ENCODE results near the gene SLC9A4.

Gene SLC9A4

DNA sequence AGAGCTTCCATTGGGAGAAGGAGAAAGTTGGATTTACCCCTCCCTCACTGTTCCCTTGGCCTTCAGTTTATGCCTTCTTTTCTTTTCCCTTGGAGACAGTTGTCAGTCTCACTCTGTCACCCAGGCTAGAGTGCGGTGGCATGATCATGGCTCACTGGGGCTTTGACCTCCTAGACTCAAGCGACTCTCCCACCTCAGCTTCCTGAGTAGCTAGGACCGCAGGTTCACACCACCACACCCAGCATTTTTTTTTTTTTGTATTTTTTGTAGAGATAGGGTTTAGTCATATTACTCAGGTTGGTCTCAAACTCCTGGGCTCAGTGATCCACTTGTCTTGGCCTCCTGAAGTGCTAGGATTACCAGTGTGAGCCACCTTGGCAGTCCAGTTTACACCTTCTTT, 49.9 kb downstream of the SLC9A4 start:
- DNase-seq (ENCODE audit: low read depth, low spot score), result no peak
- ChIA-PET CTCF (no interaction called here), POLR2A (no interaction called here)
- H3K4me3 ChIP-seq (ENCODE audit: low read depth, low read length), result no peak overlapping the region
- TF ChIP-seq, protein P1, sequence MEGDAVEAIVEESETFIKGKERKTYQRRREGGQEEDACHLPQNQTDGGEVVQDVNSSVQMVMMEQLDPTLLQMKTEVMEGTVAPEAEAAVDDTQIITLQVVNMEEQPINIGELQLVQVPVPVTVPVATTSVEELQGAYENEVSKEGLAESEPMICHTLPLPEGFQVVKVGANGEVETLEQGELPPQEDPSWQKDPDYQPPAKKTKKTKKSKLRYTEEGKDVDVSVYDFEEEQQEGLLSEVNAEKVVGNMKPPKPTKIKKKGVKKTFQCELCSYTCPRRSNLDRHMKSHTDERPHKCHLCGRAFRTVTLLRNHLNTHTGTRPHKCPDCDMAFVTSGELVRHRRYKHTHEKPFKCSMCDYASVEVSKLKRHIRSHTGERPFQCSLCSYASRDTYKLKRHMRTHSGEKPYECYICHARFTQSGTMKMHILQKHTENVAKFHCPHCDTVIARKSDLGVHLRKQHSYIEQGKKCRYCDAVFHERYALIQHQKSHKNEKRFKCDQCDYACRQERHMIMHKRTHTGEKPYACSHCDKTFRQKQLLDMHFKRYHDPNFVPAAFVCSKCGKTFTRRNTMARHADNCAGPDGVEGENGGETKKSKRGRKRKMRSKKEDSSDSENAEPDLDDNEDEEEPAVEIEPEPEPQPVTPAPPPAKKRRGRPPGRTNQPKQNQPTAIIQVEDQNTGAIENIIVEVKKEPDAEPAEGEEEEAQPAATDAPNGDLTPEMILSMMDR (IDR thresholded peaks at IDR 0.05; ENCODE audit: insufficient read depth, low read length, missing control alignments), result no peak

DNA sequence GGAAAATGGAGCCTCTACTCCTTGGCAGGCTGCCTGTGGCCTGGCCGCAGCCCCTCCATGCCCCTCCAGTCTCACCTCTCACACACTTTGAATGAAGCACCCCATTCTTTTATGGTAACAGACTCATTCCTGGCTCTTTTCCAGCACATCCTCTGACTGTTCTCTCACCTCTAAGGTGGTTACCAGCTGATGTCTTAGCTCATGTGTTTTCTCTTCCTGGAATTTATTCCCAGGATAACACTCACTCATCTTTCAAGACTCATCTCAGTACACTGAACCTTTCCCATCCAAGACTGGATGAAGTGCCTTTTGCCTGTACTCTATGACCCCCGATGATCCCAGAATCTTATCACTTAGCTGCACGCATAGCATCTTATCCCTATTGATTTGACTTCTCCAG, 50.6 kb downstream of the SLC9A4 start:
- ChIA-PET CTCF (no interaction called here), POLR2A (no interaction called here)
- TF ChIP-seq, protein P1 (IDR thresholded peaks at IDR 0.05; ENCODE audit: insufficient read depth, low read length, missing control alignments), result no peak
- no peak for DNase-seq (ENCODE audit: low read depth, low spot score)
- no peak overlapping the region for H3K4me3 ChIP-seq (ENCODE audit: low read depth, low read length)

DNA sequence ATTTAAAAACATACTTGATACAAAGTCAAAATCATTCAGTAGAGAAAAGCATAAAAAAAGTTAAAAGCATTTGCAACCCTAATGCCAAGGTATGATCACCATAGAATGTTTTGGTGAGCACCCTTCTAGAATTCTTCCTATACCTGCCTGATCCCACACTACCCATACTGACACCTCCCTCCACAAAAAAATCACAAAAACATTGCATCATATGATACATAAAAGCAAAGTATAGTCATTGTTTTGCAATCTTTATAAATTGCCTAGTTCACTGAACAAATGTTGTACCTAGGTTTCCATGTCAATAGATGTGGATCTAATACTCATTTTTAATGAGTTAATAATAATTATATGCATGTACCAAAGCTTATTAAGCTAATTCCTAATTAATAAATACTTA, 54.1 kb downstream of the SLC9A4 start:
- ChIA-PET CTCF (no interaction called here), POLR2A (no interaction called here)
- TF ChIP-seq, protein P1 (IDR thresholded peaks at IDR 0.05; ENCODE audit: insufficient read depth, low read length, missing control alignments), result no peak
- DNase-seq (ENCODE audit: low read depth, low spot score), result no peak
- H3K4me3 ChIP-seq (ENCODE audit: low read depth, low read length), result no peak overlapping the region

DNA sequence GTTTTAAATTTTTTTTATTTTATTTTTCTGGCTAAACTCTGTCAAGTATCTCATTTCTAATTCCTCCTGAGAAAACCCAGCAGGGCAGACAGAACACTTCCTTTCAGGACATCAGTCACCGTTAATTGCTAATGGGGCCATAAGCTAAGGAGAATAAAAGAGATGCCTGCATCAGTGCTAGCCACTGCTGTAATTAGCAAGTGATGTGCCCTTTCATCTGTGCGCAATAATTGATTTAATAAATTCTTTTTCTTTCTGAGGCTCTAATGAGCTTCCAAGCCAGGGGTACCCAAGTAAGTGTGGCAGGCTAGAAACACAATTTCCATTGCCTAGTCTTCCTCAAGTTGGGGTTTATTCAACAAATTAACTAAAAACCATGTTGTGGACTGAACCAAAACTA, 65.5 kb downstream of the SLC9A4 start:
- no peak for DNase-seq (ENCODE audit: low read depth, low spot score)
- POLR2A ChIA-PET, result no interaction called here
- CTCF ChIA-PET, result no interaction called here
- TF ChIP-seq, protein P1 (IDR thresholded peaks at IDR 0.05; ENCODE audit: insufficient read depth, low read length, missing control alignments), result no peak
- no peak overlapping the region for H3K4me3 ChIP-seq (ENCODE audit: low read depth, low read length)

DNA sequence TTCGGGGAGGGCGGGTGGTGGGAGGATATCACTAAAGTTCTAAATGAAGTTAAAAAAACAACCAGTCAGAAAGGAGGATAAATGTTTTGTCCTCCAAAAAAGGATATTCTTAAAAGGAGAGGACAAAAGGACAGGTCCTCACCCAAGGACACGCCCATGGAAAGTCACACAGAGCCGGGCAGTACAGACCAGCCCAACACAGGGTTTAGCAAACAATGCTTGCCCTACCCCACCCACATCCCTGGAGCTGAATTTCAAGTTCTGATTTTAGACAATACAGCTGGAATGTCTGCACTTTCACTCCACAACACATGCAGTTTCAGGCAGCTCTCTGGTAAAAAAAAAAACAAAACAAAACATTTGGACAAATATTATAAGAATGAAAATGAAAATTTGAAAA, 67.9 kb downstream of the SLC9A4 start:
- H3K4me3 ChIP-seq (ENCODE audit: low read depth, low read length), result no peak overlapping the region
- TF ChIP-seq, protein P1 (IDR thresholded peaks at IDR 0.05; ENCODE audit: insufficient read depth, low read length, missing control alignments), result no peak
- CTCF ChIA-PET, result no interaction called here
- no peak for DNase-seq (ENCODE audit: low read depth, low spot score)
- POLR2A ChIA-PET, result no interaction called here

DNA sequence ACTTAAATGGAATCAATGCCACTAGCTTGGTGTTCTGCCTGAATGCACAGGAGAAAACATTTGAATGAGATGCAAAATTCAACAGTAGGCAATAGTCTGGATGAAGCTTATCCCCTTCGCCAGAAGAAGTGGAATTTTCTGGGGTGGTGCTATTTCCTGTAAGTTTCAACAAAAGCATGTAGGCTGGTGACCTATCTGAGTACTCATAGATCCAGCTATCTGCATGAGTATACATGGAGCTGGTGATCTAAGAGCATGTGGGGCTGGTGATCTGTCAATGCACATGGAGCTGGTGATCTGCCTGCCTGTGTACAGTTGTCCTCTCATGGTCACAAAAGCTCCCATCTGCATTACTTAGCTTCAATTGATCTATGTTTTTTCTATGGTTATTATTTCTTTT, 71.2 kb downstream of the SLC9A4 start:
- POLR2A ChIA-PET, result no interaction called here
- no peak overlapping the region for H3K4me3 ChIP-seq (ENCODE audit: low read depth, low read length)
- no peak for DNase-seq (ENCODE audit: low read depth, low spot score)
- TF ChIP-seq, protein P1 (IDR thresholded peaks at IDR 0.05; ENCODE audit: insufficient read depth, low read length, missing control alignments), result no peak
- CTCF ChIA-PET, result interaction anchor here (0.8 to 1.1 kb wide), 2 partner anchors 10 to 71 kb away, joined by 3 to 4 read pairs; partner anchors contain the start of gene SLC9A4
